ENCODE results near the gene TBX20. TPM values are rescaled to one million over a fixed set of nuclear protein-coding genes. Genes with fewer than 3 reads are reported as not detected.

The TBX20 gene
- total RNA-seq, 1 experiment from 2014 or later: not detected

- Mint-ChIP-seq H3K4me3 (ENCODE audit: unreplicated experiment) (no peak overlapping the region), H3K27ac (ENCODE audit: low read depth, unreplicated experiment) (no peak overlapping the region), H3K36me3 (ENCODE audit: insufficient read depth, unreplicated experiment) (no peaks in the 10 kb centered on the region), H3K9me3 (ENCODE audit: unreplicated experiment) (no peaks in the 10 kb centered on the region), H3K27me3 (ENCODE audit: insufficient read depth, unreplicated experiment) (peaks cover 54% of the 10 kb centered on the region), H3K4me1 (ENCODE audit: insufficient read depth, unreplicated experiment) (no peaks in the 10 kb centered on the region)
- CTCF ChIA-PET: no interaction called here
- TF ChIP-seq CTCF (IDR thresholded peaks at IDR 0.05; ENCODE audit: unreplicated experiment): no peak
- intact Hi-C loops (cut with micrococcal nuclease): no loop called here
- POLR2A ChIA-PET: no interaction called here
- no TSS peak for BruUV-seq (replicated peaks)
- no peak for DNase-seq (ENCODE audit: unreplicated experiment)
Observed at GRCh38 chr7:35252612-35253459, 1.1 kb downstream of the TBX20 start.

GRCh38 chr7:35251606-35252310, 2.1 kb downstream of the TBX20 start:
- intact Hi-C loops (cut with micrococcal nuclease): no loop called here
- TF ChIP-seq CTCF (IDR thresholded peaks at IDR 0.05; ENCODE audit: unreplicated experiment): no peak
- BruUV-seq (replicated peaks): no TSS peak
- CTCF ChIA-PET: no interaction called here
- H3K27ac Mint-ChIP-seq (ENCODE audit: low read depth, unreplicated experiment): no peak overlapping the region
- H3K27me3 Mint-ChIP-seq (ENCODE audit: insufficient read depth, unreplicated experiment): peaks cover 65% of the 10 kb centered on the region
- DNase-seq (ENCODE audit: unreplicated experiment): peak; percentile 12
- POLR2A ChIA-PET: no interaction called here
- H3K36me3 Mint-ChIP-seq (ENCODE audit: insufficient read depth, unreplicated experiment): no peaks in the 10 kb centered on the region
- H3K4me3 Mint-ChIP-seq (ENCODE audit: unreplicated experiment): no peak overlapping the region
- H3K9me3 Mint-ChIP-seq (ENCODE audit: unreplicated experiment): no peaks in the 10 kb centered on the region
- H3K4me1 Mint-ChIP-seq (ENCODE audit: insufficient read depth, unreplicated experiment): no peaks in the 10 kb centered on the region

GRCh38 chr7:35250941-35251340, 3.0 kb downstream of the TBX20 start:
- no peaks in the 10 kb centered on the region for H3K36me3 Mint-ChIP-seq (ENCODE audit: insufficient read depth, unreplicated experiment)
- no peaks in the 10 kb centered on the region for H3K4me1 Mint-ChIP-seq (ENCODE audit: insufficient read depth, unreplicated experiment)
- no TSS peak for BruUV-seq (replicated peaks)
- no peaks in the 10 kb centered on the region for H3K9me3 Mint-ChIP-seq (ENCODE audit: unreplicated experiment)
- intact Hi-C loops (cut with micrococcal nuclease): no loop called here
- ChIA-PET CTCF (interaction anchor here (0.7 kb wide), 1 partner anchor 57 kb away, joined by 3 read pairs; no protein-coding TSS in a partner anchor), POLR2A (no interaction called here)
- H3K4me3 Mint-ChIP-seq (ENCODE audit: unreplicated experiment): no peak overlapping the region
- no peak overlapping the region for H3K27ac Mint-ChIP-seq (ENCODE audit: low read depth, unreplicated experiment)
- no peak for TF ChIP-seq CTCF (IDR thresholded peaks at IDR 0.05; ENCODE audit: unreplicated experiment)
- H3K27me3 Mint-ChIP-seq (ENCODE audit: insufficient read depth, unreplicated experiment): peaks cover 70% of the 10 kb centered on the region
- no peak for DNase-seq (ENCODE audit: unreplicated experiment)

GRCh38 chr7:35250452-35250851, 3.4 kb downstream of the TBX20 start:
- H3K27ac Mint-ChIP-seq (ENCODE audit: low read depth, unreplicated experiment): no peak overlapping the region

More at GRCh38 chr7:35250452-35250851, 3.4 kb downstream of the TBX20 start:
- H3K36me3 Mint-ChIP-seq (ENCODE audit: insufficient read depth, unreplicated experiment): no peaks in the 10 kb centered on the region
- no peaks in the 10 kb centered on the region for H3K9me3 Mint-ChIP-seq (ENCODE audit: unreplicated experiment)
- peaks cover 72% of the 10 kb centered on the region for H3K27me3 Mint-ChIP-seq (ENCODE audit: insufficient read depth, unreplicated experiment)
- TF ChIP-seq CTCF (IDR thresholded peaks at IDR 0.05; ENCODE audit: unreplicated experiment): no peak
- no peaks in the 10 kb centered on the region for H3K4me1 Mint-ChIP-seq (ENCODE audit: insufficient read depth, unreplicated experiment)
- ChIA-PET POLR2A (no interaction called here), CTCF (no interaction called here)
- DNase-seq (ENCODE audit: unreplicated experiment): no peak
- H3K4me3 Mint-ChIP-seq (ENCODE audit: unreplicated experiment): no peak overlapping the region
- intact Hi-C loops (cut with micrococcal nuclease): no loop called here
- BruUV-seq (replicated peaks): no TSS peak

Data from MCF 10A (cell line).